Left ventricle myocardium inferior (tissue), 1 donor: ENCODE data around the gene MSI2. TPM values are rescaled to one million over a fixed set of nuclear protein-coding genes. Genes with fewer than 3 reads are reported as not detected.

Experiments
- DNase-seq: peaks from one replicate; pipeline ENCODE4 v3.0.0-alpha.2; 2020
- H3K27ac ChIP-seq: fragments of 200-600 bp; replicated peaks from 2 replicates; pipeline ENCODE4 v1.8.0; 2021
- H3K27me3 ChIP-seq: fragments of 200-600 bp; 2 replicates; pipeline ENCODE4 v1.8.0; 2021; ENCODE audit warnings: low read depth
- H3K36me3 ChIP-seq: fragments of 200-600 bp; 2 replicates; pipeline ENCODE4 v1.8.0; 2021
- H3K4me1 ChIP-seq: fragments of 200-600 bp; 2 replicates; pipeline ENCODE4 v1.8.0; 2021
- H3K4me3 ChIP-seq: fragments of 200-600 bp; 2 replicates; pipeline ENCODE4 v1.8.0; 2021; ENCODE audit warnings: mild to moderate bottlenecking, moderate library complexity
- H3K9me3 ChIP-seq: fragments of 200-600 bp; replicated peaks from 2 replicates; pipeline ENCODE4 v1.8.0; 2021
- CTCF ChIP-seq: fragments of 200-600 bp; IDR thresholded peaks from 2 replicates; pipeline ENCODE4 v1.8.0; 2021; ENCODE audit warnings: antibody characterized with exemption, mild to moderate bottlenecking, borderline replicate concordance
- intact Hi-C: fragments of 100-400 bp; cut with micrococcal nuclease; formaldehyde crosslinking; loops from one replicate; pipeline ENCODE4 v1.11.0; 2022
- total RNA-seq: library from RNA; stranded (reverse); fragmentation: NEBNext Ultra II Directional; extraction: Animal tissue kit (Norgen Biotek cat#: 25700); gene quantifications from one replicate; pipeline ENCODE4 v1.2.1, GENCODE V29; 2021
- donor health status: DM: no; HTN: yes; CAD: no; lungs with severe emphysema.

Gene MSI2
- total RNA-seq, 1 donor from 2014 or later = 118 TPM

GRCh38 chr17:57649191-57649590, 392.9 kb downstream of the MSI2 start:
- Histone ChIP-seq H3K4me1 (no peaks in the 10 kb centered on the region), H3K36me3 (no peaks in the 10 kb centered on the region), H3K27me3 (no peaks in the 10 kb centered on the region), H3K27ac (no peak overlapping the region), H3K4me3 (no peak overlapping the region), H3K9me3 (no peaks in the 10 kb centered on the region)
- intact Hi-C loops = no loop called here
- DNase-seq = no peak
- TF ChIP-seq CTCF = no peak

- H3K36me3 ChIP-seq = no peaks in the 10 kb centered on the region
- no peak overlapping the region for H3K4me3 ChIP-seq
- H3K27ac ChIP-seq = no peak overlapping the region
- H3K4me1 ChIP-seq = no peaks in the 10 kb centered on the region
- H3K9me3 ChIP-seq = no peaks in the 10 kb centered on the region
- no peak for TF ChIP-seq CTCF
- intact Hi-C loops = no loop called here
- no peaks in the 10 kb centered on the region for H3K27me3 ChIP-seq
- no peak for DNase-seq
These were observed 393.6 kb downstream of the MSI2 start for GRCh38 chr17:57649731-57650484.

- H3K27me3 ChIP-seq = no peaks in the 10 kb centered on the region
- no peaks in the 10 kb centered on the region for H3K36me3 ChIP-seq
- no peak for TF ChIP-seq CTCF
- no peak for DNase-seq
- no peaks in the 10 kb centered on the region for H3K4me1 ChIP-seq
- no peak overlapping the region for H3K27ac ChIP-seq
- intact Hi-C loops = no loop called here
- H3K4me3 ChIP-seq = no peak overlapping the region
- no peaks in the 10 kb centered on the region for H3K9me3 ChIP-seq
These were observed 394.2 kb downstream of the MSI2 start for GRCh38 chr17:57650548-57650947.

- Histone ChIP-seq H3K4me1 (no peaks in the 10 kb centered on the region), H3K27ac (no peak overlapping the region), H3K36me3 (no peaks in the 10 kb centered on the region), H3K4me3 (no peak overlapping the region), H3K9me3 (no peaks in the 10 kb centered on the region), H3K27me3 (no peaks in the 10 kb centered on the region)
- TF ChIP-seq CTCF = no peak
- intact Hi-C loops = no loop called here
- DNase-seq = no peak
These were observed 395.1 kb downstream of the MSI2 start for GRCh38 chr17:57651451-57651850.

GRCh38 chr17:57651996-57652395, 395.7 kb downstream of the MSI2 start:
- Histone ChIP-seq H3K9me3 (no peaks in the 10 kb centered on the region), H3K27me3 (no peaks in the 10 kb centered on the region), H3K27ac (no peak overlapping the region), H3K4me3 (no peak overlapping the region), H3K36me3 (no peaks in the 10 kb centered on the region), H3K4me1 (no peaks in the 10 kb centered on the region)
- no peak for TF ChIP-seq CTCF
- intact Hi-C loops = no loop called here
- DNase-seq = no peak
